ENCODE measurements around the gene RAB11FIP3. TPM values are rescaled to one million over a fixed set of nuclear protein-coding genes. Genes with fewer than 3 reads are reported as not detected.

RAB11FIP3 gene
- total and polyA plus RNA-seq, 10 of the 15 experiments (the other 5 are each of a cell fraction or from before 2014, with no cell fraction given) = 1.2 to 27.3 (median 7.7) TPM

- Histone ChIP-seq H3K4me1 (ENCODE audit: control insufficient read depth, insufficient read depth, low read length) (peaks cover 25% of the 10 kb centered on the region), H3K9ac (ENCODE audit: control insufficient read depth, insufficient read depth, low read length) (no peak overlapping the region), H3K36me3 (ENCODE audit: control insufficient read depth in 2 of 2, insufficient read depth in 2 of 2, low read length in 1 of 2) (peaks cover 0 to 2% of the 10 kb centered on the region in 2 experiments; a peak in 3 of 4 replicates), H3K27me3 (replicated peaks in 1 of 2; ENCODE audit: control insufficient read depth in 2 of 2, insufficient read depth in 2 of 2, low read length in 1 of 2) (no peaks in the 10 kb centered on the region), H4K20me1 (ENCODE audit: control insufficient read depth, insufficient read depth) (no peaks in the 10 kb centered on the region; the same call in 1 of the 2 replicates), H3K4me3 (no peak overlapping the region), H3K9me3 (replicated peaks; ENCODE audit: control insufficient read depth, insufficient read depth, low read length) (no peaks in the 10 kb centered on the region), H2AFZ (ENCODE audit: control insufficient read depth, low read depth, low read length) (no peak overlapping the region), H3K27ac (ENCODE audit: control insufficient read depth, insufficient read depth) (no peak overlapping the region), H3K4me2 (ENCODE audit: control insufficient read depth, insufficient read depth) (no peak overlapping the region), H3K79me2 (ENCODE audit: control insufficient read depth, insufficient read depth, low read length) (peaks cover 20% of the 10 kb centered on the region)
- ChIA-PET SMC1A (ENCODE audit: uncharacterized antibody, unreplicated experiment) (no interaction called here), CTCF (no interaction called here), RAD21 (ENCODE audit: unreplicated experiment) (no interaction called here), POLR2A (no interaction called here)
- no TSS peak for BruUV-seq (replicated peaks)
- TF ChIP-seq HDGF (IDR thresholded peaks at IDR 0.05) (no peak), SREBF1 (IDR thresholded peaks at IDR 0.05; ENCODE audit: low read length) (no peak), POLR2A (IDR thresholded peaks at IDR 0.05; ENCODE audit: low read depth, low read length) (peak; percentile 23; the same call in 1 of the 2 replicates), ESRRA (IDR thresholded peaks at IDR 0.05; ENCODE audit: low read length) (no peak)
- ATAC-seq = no peak
- in situ Hi-C loops (cut with MboI) (no loop called here), intact Hi-C loops (cut with micrococcal nuclease; ENCODE audit: unreplicated experiment) (no loop called here)
- 90% methylated on average over 23 of the region's 23 CpGs for WGBS (ENCODE audit: insufficient coverage, insufficient replicate concordance, low lambda C conversion rate, missing lambda C conversion rate)
- no peak for DNase-seq (ENCODE audit: low read depth, low spot score)
- no peak for FAIRE-seq
Measured at GRCh38 chr16:522320-523096, 97.1 kb downstream of the RAB11FIP3 start.

GRCh38 chr16:523097-523741 lies 97.8 kb downstream of the RAB11FIP3 start:
- POLR2A ChIA-PET = no interaction called here
- peaks cover 25% of the 10 kb centered on the region for H3K4me1 ChIP-seq (ENCODE audit: control insufficient read depth, insufficient read depth, low read length)
- no TSS peak for BruUV-seq (replicated peaks)
- ATAC-seq (no peak), DNase-seq (ENCODE audit: low read depth, low spot score) (no peak), FAIRE-seq (no peak)
- in situ Hi-C loops (cut with MboI) = no loop called here
- H3K4me2 ChIP-seq (ENCODE audit: control insufficient read depth, insufficient read depth) = no peak overlapping the region
- H4K20me1 ChIP-seq (ENCODE audit: control insufficient read depth, insufficient read depth) = no peaks in the 10 kb centered on the region; the same call in 1 of the 2 replicates
- no peaks in the 10 kb centered on the region for H3K9me3 ChIP-seq (replicated peaks; ENCODE audit: control insufficient read depth, insufficient read depth, low read length)
- no peak overlapping the region for H2AFZ ChIP-seq (ENCODE audit: control insufficient read depth, low read depth, low read length)
- CTCF ChIA-PET = no interaction called here
- peaks cover 23% of the 10 kb centered on the region for H3K79me2 ChIP-seq (ENCODE audit: control insufficient read depth, insufficient read depth, low read length)
- H3K4me3 ChIP-seq = no peak overlapping the region
- no peak overlapping the region for H3K9ac ChIP-seq (ENCODE audit: control insufficient read depth, insufficient read depth, low read length)
- no peak overlapping the region for H3K27ac ChIP-seq (ENCODE audit: control insufficient read depth, insufficient read depth)
- SMC1A ChIA-PET (ENCODE audit: uncharacterized antibody, unreplicated experiment) = no interaction called here
- H3K27me3 ChIP-seq (replicated peaks in 1 of 2; ENCODE audit: control insufficient read depth in 2 of 2, insufficient read depth in 2 of 2, low read length in 1 of 2) = no peaks in the 10 kb centered on the region
- peaks cover 0 to 2% of the 10 kb centered on the region in 2 experiments; a peak in 3 of 4 replicates for H3K36me3 ChIP-seq (ENCODE audit: control insufficient read depth in 2 of 2, insufficient read depth in 2 of 2, low read length in 1 of 2)
- 98% methylated on average over 22 of the region's 22 CpGs for WGBS (ENCODE audit: insufficient coverage, insufficient replicate concordance, low lambda C conversion rate, missing lambda C conversion rate)
- RAD21 ChIA-PET (ENCODE audit: unreplicated experiment) = no interaction called here
- intact Hi-C loops (cut with micrococcal nuclease; ENCODE audit: unreplicated experiment) = no loop called here
- TF ChIP-seq RAD51 (IDR thresholded peaks at IDR 0.05) (no peak), MAX (IDR thresholded peaks at IDR 0.05; ENCODE audit: low read depth, low read length) (no peak), TCF7 (IDR thresholded peaks at IDR 0.05; ENCODE audit: borderline replicate concordance) (no peak), CBFB (IDR thresholded peaks at IDR 0.05; ENCODE audit: low read depth) (no peak), HDAC2 (IDR thresholded peaks at IDR 0.05) (no peak), HDGF (IDR thresholded peaks at IDR 0.05) (no peak), BACH1 (IDR thresholded peaks at IDR 0.05; ENCODE audit: borderline replicate concordance) (no peak), SMAD5 (IDR thresholded peaks at IDR 0.05; ENCODE audit: low read depth) (no peak)
- TF ChIP-seq, protein P1, sequence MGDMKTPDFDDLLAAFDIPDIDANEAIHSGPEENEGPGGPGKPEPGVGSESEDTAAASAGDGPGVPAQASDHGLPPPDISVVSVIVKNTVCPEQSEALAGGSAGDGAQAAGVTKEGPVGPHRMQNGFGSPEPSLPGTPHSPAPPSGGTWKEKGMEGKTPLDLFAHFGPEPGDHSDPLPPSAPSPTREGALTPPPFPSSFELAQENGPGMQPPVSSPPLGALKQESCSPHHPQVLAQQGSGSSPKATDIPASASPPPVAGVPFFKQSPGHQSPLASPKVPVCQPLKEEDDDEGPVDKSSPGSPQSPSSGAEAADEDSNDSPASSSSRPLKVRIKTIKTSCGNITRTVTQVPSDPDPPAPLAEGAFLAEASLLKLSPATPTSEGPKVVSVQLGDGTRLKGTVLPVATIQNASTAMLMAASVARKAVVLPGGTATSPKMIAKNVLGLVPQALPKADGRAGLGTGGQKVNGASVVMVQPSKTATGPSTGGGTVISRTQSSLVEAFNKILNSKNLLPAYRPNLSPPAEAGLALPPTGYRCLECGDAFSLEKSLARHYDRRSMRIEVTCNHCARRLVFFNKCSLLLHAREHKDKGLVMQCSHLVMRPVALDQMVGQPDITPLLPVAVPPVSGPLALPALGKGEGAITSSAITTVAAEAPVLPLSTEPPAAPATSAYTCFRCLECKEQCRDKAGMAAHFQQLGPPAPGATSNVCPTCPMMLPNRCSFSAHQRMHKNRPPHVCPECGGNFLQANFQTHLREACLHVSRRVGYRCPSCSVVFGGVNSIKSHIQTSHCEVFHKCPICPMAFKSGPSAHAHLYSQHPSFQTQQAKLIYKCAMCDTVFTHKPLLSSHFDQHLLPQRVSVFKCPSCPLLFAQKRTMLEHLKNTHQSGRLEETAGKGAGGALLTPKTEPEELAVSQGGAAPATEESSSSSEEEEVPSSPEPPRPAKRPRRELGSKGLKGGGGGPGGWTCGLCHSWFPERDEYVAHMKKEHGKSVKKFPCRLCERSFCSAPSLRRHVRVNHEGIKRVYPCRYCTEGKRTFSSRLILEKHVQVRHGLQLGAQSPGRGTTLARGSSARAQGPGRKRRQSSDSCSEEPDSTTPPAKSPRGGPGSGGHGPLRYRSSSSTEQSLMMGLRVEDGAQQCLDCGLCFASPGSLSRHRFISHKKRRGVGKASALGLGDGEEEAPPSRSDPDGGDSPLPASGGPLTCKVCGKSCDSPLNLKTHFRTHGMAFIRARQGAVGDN (IDR thresholded peaks at IDR 0.05) = no peak
